GM23338 (cell line): ENCODE measurements around the gene MESP2. TPM values are rescaled to one million over a fixed set of nuclear protein-coding genes. Genes with fewer than 3 reads are reported as not detected.

Source experiments
- ATAC-seq: fragments of 200-7000 bp; cut with Tn5 transposase; 3 replicates; pipeline ENCODE4 v1.9.1; 2020
- DNase-seq: peaks from one replicate; pipeline ENCODE4 v3.0.0-alpha.2; 2015; ENCODE audit warnings: low spot score
- H2AFZ ChIP-seq: fragments of 200-600 bp; sonication (generic); 2 replicates; pipeline ENCODE4 v1.8.0; 2016; ENCODE audit warnings: antibody characterized with exemption, mild to moderate bottlenecking, moderate library complexity
- H3F3A ChIP-seq: fragments of 200-600 bp; sonication (generic); replicated peaks from 2 replicates; pipeline ENCODE4 v1.8.0; 2017; ENCODE audit warnings: antibody characterized with exemption, mixed run types, low read depth
- H3K27ac ChIP-seq: fragments of 200-600 bp; sonication (generic); 2 replicates; pipeline ENCODE4 v1.6.1; 2016; ENCODE audit warnings: low read depth
- H3K27me3 ChIP-seq: fragments of 200-600 bp; sonication (generic); 2 replicates; pipeline ENCODE4 v1.8.0; 2016; ENCODE audit warnings: mild to moderate bottlenecking, mixed run types, moderate library complexity; ENCODE audit not compliant: insufficient read depth
- H3K36me3 ChIP-seq: fragments of 200-600 bp; sonication (generic); 2 replicates; pipeline ENCODE4 v1.8.0; 2016; ENCODE audit warnings: mild to moderate bottlenecking; ENCODE audit not compliant: insufficient read depth
- H3K4me1 ChIP-seq: fragments of 200-600 bp; sonication (generic); 2 replicates; pipeline ENCODE4 v1.8.0; 2016; ENCODE audit warnings: mild to moderate bottlenecking, moderate library complexity; ENCODE audit not compliant: insufficient read depth
- H3K4me2 ChIP-seq: fragments of 200-600 bp; sonication (generic); 2 replicates; pipeline ENCODE4 v1.7.1; 2017; ENCODE audit warnings: mixed run types
- H3K4me3 ChIP-seq: fragments of 200-600 bp; sonication (generic); 2 replicates; pipeline ENCODE4 v1.6.1; 2016; ENCODE audit warnings: mixed run types
- H3K79me2 ChIP-seq: fragments of 200-600 bp; sonication (generic); replicated peaks from 2 replicates; pipeline ENCODE4 v1.8.0; 2017; ENCODE audit warnings: mild to moderate bottlenecking; ENCODE audit not compliant: insufficient read depth
- H3K9me2 ChIP-seq: fragments of 200-600 bp; sonication (generic); 2 replicates; pipeline ENCODE4 v1.8.0; 2017; ENCODE audit not compliant: insufficient read depth
- H4K20me1 ChIP-seq: fragments of 200-600 bp; sonication (generic); replicated peaks from 2 replicates; pipeline ENCODE4 v1.8.0; 2017; ENCODE audit warnings: mild to moderate bottlenecking; ENCODE audit not compliant: insufficient read depth
- H3K27ac Mint-ChIP-seq: 2 replicates; pipeline ENCODE4 v1.8.0; 2020; ENCODE audit warnings: inconsistent platforms, mild to moderate bottlenecking, moderate library complexity, mixed read lengths
- H3K27me3 Mint-ChIP-seq: 3 replicates; pipeline ENCODE4 v1.8.0; 2022; ENCODE audit warnings: low read depth, mild to moderate bottlenecking, moderate library complexity, mixed read lengths, inconsistent platforms; ENCODE audit not compliant: insufficient read depth, poor library complexity
- H3K36me3 Mint-ChIP-seq: 3 replicates; pipeline ENCODE4 v1.8.0; 2021; ENCODE audit warnings: low read depth, mild to moderate bottlenecking, inconsistent platforms, moderate library complexity, mixed read lengths
- H3K4me1 Mint-ChIP-seq: 3 replicates; pipeline ENCODE4 v1.8.0; 2020; ENCODE audit warnings: mild to moderate bottlenecking, inconsistent platforms, mixed read lengths
- H3K4me3 Mint-ChIP-seq: 3 replicates; pipeline ENCODE4 v1.8.0; 2021; ENCODE audit warnings: moderate library complexity, mild to moderate bottlenecking, inconsistent platforms, mixed read lengths
- H3K9me3 Mint-ChIP-seq: 3 replicates; pipeline ENCODE4 v1.8.0; 2020; ENCODE audit warnings: moderate library complexity, mild to moderate bottlenecking, inconsistent platforms, mixed read lengths
- CREB1 ChIP-seq: fragments of 250-450 bp; sonication (Bioruptor Pico); IDR thresholded peaks from 2 replicates; pipeline ENCODE4 v1.5.0; 2020; ENCODE audit warnings: low read depth, mild to moderate bottlenecking, moderate library complexity
- CTCF ChIP-seq, 2 experiments: fragments of 200-600 bp in 1 of 2; sonication (generic) in 1 of 2; conservative IDR thresholded peaks; 2 replicates each; pipeline versions ENCODE4 v1.5.1 to v1.6.1; 2016 to 2017; ENCODE audit warnings: antibody characterized with exemption in 2 of 2, low read depth in 2 of 2, mild to moderate bottlenecking in 2 of 2, moderate library complexity in 1 of 2
- ETS1 ChIP-seq: IDR thresholded peaks from 2 replicates; pipeline ENCODE4 v1.6.1; 2016; ENCODE audit warnings: antibody characterized with exemption
- EZH2phosphoT487 ChIP-seq: fragments of 200-600 bp; sonication (generic); IDR thresholded peaks from one replicate; pipeline ENCODE4 v1.8.1; 2018; ENCODE audit warnings: antibody characterized with exemption; ENCODE audit not compliant: unreplicated experiment
- NANOG ChIP-seq: IDR thresholded peaks from 2 replicates; pipeline ENCODE4 v1.6.1; 2016; ENCODE audit warnings: antibody characterized with exemption, borderline replicate concordance
- POLR2AphosphoS5 ChIP-seq: IDR thresholded peaks from 2 replicates; pipeline ENCODE4 v1.6.1; 2016; ENCODE audit warnings: antibody characterized with exemption, low read depth
- STAT1 ChIP-seq: IDR thresholded peaks from one replicate; pipeline ENCODE4 v1.6.1; 2016; ENCODE audit warnings: antibody characterized with exemption; ENCODE audit not compliant: unreplicated experiment
- ZNF331 ChIP-seq: fragments of 250-450 bp; sonication (Bioruptor Pico); IDR thresholded peaks from 2 replicates; pipeline ENCODE4 v1.5.0; 2020; ENCODE audit warnings: low read depth, mild to moderate bottlenecking, moderate library complexity
- polyA plus RNA-seq: library from polyadenylated mRNA; unstranded; fragments of >200 nt; fragmentation: Nextera tagmentation; extraction: Ambion mirVana; gene quantifications from 2 replicates; pipeline ENCODE4 v1.2.1, GENCODE V29; 2016
- total RNA-seq: library from RNA; depleted of rRNA; stranded (reverse); fragments of >200 nt; shearing (Covaris generic); gene quantifications from 2 replicates; pipeline ENCODE4 v1.2.3, GENCODE V29; 2014
- TF ChIP-seq, protein P1 (sequence below): fragments of 250-450 bp; sonication (Bioruptor Pico); IDR thresholded peaks from 2 replicates; pipeline ENCODE4 v1.5.0; 2020; ENCODE audit warnings: mild to moderate bottlenecking, moderate library complexity
- TF ChIP-seq, protein P2 (sequence below): IDR thresholded peaks from one replicate; pipeline ENCODE4 v1.6.1; 2018; ENCODE audit warnings: antibody characterized with exemption; ENCODE audit not compliant: unreplicated experiment

The MESP2 gene
- total and polyA plus RNA-seq, 2 experiments from 2014 or later = 0.24 to 1.3 TPM

DNA sequence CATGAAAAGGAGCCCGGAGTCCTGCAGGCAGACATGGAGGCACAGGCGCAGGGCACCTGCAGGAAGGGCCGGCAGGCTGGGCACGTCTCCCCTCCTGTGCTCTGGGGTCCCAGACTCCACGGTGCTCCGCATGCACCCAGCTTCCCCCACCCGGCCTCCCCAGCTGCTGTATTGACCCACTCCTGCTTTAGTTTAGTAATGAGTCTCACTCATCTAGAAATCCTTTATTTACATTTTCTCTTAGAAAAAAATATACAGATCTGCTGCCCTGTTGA lies 8.5 kb downstream of the MESP2 start (continued):
- TF ChIP-seq, protein P1, sequence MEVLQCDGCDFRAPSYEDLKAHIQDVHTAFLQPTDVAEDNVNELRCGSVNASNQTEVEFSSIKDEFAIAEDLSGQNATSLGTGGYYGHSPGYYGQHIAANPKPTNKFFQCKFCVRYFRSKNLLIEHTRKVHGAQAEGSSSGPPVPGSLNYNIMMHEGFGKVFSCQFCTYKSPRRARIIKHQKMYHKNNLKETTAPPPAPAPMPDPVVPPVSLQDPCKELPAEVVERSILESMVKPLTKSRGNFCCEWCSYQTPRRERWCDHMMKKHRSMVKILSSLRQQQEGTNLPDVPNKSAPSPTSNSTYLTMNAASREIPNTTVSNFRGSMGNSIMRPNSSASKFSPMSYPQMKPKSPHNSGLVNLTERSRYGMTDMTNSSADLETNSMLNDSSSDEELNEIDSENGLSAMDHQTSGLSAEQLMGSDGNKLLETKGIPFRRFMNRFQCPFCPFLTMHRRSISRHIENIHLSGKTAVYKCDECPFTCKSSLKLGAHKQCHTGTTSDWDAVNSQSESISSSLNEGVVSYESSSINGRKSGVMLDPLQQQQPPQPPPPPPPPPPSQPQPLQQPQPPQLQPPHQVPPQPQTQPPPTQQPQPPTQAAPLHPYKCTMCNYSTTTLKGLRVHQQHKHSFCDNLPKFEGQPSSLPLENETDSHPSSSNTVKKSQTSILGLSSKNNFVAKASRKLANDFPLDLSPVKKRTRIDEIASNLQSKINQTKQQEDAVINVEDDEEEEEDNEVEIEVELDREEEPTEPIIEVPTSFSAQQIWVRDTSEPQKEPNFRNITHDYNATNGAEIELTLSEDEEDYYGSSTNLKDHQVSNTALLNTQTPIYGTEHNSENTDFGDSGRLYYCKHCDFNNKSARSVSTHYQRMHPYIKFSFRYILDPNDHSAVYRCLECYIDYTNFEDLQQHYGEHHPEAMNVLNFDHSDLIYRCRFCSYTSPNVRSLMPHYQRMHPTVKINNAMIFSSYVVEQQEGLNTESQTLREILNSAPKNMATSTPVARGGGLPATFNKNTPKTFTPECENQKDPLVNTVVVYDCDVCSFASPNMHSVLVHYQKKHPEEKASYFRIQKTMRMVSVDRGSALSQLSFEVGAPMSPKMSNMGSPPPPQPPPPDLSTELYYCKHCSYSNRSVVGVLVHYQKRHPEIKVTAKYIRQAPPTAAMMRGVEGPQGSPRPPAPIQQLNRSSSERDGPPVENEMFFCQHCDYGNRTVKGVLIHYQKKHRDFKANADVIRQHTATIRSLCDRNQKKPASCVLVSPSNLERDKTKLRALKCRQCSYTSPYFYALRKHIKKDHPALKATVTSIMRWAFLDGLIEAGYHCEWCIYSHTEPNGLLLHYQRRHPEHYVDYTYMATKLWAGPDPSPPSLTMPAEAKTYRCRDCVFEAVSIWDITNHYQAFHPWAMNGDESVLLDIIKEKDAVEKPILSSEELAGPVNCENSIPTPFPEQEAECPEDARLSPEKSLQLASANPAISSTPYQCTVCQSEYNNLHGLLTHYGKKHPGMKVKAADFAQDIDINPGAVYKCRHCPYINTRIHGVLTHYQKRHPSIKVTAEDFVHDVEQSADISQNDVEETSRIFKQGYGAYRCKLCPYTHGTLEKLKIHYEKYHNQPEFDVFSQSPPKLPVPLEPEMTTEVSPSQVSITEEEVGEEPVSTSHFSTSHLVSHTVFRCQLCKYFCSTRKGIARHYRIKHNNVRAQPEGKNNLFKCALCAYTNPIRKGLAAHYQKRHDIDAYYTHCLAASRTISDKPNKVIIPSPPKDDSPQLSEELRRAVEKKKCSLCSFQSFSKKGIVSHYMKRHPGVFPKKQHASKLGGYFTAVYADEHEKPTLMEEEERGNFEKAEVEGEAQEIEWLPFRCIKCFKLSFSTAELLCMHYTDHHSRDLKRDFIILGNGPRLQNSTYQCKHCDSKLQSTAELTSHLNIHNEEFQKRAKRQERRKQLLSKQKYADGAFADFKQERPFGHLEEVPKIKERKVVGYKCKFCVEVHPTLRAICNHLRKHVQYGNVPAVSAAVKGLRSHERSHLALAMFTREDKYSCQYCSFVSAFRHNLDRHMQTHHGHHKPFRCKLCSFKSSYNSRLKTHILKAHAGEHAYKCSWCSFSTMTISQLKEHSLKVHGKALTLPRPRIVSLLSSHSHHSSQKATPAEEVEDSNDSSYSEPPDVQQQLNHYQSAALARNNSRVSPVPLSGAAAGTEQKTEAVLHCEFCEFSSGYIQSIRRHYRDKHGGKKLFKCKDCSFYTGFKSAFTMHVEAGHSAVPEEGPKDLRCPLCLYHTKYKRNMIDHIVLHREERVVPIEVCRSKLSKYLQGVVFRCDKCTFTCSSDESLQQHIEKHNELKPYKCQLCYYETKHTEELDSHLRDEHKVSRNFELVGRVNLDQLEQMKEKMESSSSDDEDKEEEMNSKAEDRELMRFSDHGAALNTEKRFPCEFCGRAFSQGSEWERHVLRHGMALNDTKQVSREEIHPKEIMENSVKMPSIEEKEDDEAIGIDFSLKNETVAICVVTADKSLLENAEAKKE (CRISPR knock-in tag) = no peak
- no peak for TF ChIP-seq CREB1 (CRISPR knock-in tag)

DNA sequence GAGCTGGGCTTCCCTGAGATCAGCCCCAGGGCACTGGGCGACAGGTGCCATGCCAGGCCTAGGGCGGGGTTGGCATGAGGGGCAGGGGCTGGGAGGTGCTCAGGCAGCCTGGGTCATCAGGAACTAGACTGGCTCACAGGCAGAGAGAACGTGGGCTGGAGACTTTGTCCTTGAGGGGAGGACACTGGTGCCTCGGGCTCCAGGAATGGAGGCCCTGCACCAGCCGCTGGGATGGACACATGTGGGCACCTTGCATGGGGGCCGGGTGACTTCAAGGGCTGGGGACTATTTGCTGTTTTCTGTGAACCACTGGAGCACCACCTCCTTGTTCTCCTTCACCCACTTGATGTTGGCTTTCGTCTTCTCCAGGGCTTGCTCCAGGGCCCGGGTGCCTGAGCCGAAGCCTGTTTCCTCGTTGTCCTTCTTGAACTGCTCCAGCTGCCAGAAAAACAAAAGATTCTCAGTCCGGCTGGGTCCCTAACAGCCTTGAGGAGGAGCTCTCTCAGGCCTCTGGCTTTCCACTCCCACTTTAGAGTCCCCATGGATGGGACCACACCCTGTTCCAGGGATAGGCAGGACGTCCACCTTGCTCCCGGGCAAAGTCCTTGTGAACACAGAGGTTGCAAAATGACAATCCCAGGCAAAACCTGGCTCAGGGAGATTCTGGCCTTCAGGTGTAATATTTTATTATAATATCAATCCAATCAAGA lies 9.1 kb downstream of the MESP2 start:
- H3K4me1 ChIP-seq = peaks cover 17% of the 10 kb centered on the region
- Mint-ChIP-seq H3K4me3 (no peak overlapping the region), H3K9me3 (peaks cover 8% of the 10 kb centered on the region; the same call in 2 of the 3 replicates), H3K4me1 (peaks cover 22% of the 10 kb centered on the region), H3K27ac (no peak overlapping the region), H3K36me3 (peaks cover 3% of the 10 kb centered on the region; the same call in 1 of the 3 replicates), H3K27me3 (peaks cover 9% of the 10 kb centered on the region)
- no peak overlapping the region for H3K27ac ChIP-seq
- no peaks in the 10 kb centered on the region for H3K79me2 ChIP-seq
- ATAC-seq = no peak
- no peaks in the 10 kb centered on the region for H3F3A ChIP-seq
- H4K20me1 ChIP-seq = no peaks in the 10 kb centered on the region
- peaks cover 3% of the 10 kb centered on the region; the same call in 1 of the 2 replicates for H3K9me2 ChIP-seq
- H3K36me3 ChIP-seq = no peaks in the 10 kb centered on the region
- H3K27me3 ChIP-seq = no peaks in the 10 kb centered on the region
- no peak for DNase-seq
- H3K4me2 ChIP-seq = no peak overlapping the region
- no peak overlapping the region for H3K4me3 ChIP-seq
- no peak overlapping the region for H2AFZ ChIP-seq
- TF ChIP-seq ZNF331 = no peak
- no peak for TF ChIP-seq ETS1
- no peak for TF ChIP-seq CREB1 (CRISPR knock-in tag)
- no peak for TF ChIP-seq EZH2phosphoT487
- TF ChIP-seq NANOG = no peak
- TF ChIP-seq POLR2AphosphoS5 = no peak
- TF ChIP-seq CTCF (conservative IDR thresholded peaks at IDR 0.05; ENCODE audit: low read depth in 2 of 2) = no peak
- TF ChIP-seq, protein P2, sequence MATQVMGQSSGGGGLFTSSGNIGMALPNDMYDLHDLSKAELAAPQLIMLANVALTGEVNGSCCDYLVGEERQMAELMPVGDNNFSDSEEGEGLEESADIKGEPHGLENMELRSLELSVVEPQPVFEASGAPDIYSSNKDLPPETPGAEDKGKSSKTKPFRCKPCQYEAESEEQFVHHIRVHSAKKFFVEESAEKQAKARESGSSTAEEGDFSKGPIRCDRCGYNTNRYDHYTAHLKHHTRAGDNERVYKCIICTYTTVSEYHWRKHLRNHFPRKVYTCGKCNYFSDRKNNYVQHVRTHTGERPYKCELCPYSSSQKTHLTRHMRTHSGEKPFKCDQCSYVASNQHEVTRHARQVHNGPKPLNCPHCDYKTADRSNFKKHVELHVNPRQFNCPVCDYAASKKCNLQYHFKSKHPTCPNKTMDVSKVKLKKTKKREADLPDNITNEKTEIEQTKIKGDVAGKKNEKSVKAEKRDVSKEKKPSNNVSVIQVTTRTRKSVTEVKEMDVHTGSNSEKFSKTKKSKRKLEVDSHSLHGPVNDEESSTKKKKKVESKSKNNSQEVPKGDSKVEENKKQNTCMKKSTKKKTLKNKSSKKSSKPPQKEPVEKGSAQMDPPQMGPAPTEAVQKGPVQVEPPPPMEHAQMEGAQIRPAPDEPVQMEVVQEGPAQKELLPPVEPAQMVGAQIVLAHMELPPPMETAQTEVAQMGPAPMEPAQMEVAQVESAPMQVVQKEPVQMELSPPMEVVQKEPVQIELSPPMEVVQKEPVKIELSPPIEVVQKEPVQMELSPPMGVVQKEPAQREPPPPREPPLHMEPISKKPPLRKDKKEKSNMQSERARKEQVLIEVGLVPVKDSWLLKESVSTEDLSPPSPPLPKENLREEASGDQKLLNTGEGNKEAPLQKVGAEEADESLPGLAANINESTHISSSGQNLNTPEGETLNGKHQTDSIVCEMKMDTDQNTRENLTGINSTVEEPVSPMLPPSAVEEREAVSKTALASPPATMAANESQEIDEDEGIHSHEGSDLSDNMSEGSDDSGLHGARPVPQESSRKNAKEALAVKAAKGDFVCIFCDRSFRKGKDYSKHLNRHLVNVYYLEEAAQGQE = no peak
- no peak for TF ChIP-seq STAT1
